Neural cell (in vitro differentiated cells): ENCODE results near the gene IL12RB1. TPM values are rescaled to one million over a fixed set of nuclear protein-coding genes. Genes with fewer than 3 reads are reported as not detected.

Experiments
- H2AFZ ChIP-seq: fragments of 200-600, 300-800 bp; sonication (generic), shearing (Covaris generic); 2 replicates; pipeline ENCODE4 v1.6.0; 2014; ENCODE audit warnings: low read depth, mild to moderate bottlenecking, antibody characterized with exemption, low read length, moderate library complexity
- H3F3A ChIP-seq: fragments of 200-600 bp; shearing (Covaris generic); 2 replicates; pipeline ENCODE4 v1.6.1; 2016; ENCODE audit warnings: mild to moderate bottlenecking, moderate library complexity, mixed read lengths, antibody characterized with exemption, low read length; ENCODE audit not compliant: insufficient read depth, poor library complexity, severe bottlenecking
- H3K27ac ChIP-seq: fragments of 200-600, 300-800 bp; sonication (generic), shearing (Covaris generic); 2 replicates; pipeline ENCODE4 v1.5.1; 2014; ENCODE audit warnings: mild to moderate bottlenecking, low read length, moderate library complexity
- H3K27me3 ChIP-seq: fragments of 300-800, 200-600 bp; sonication (generic), shearing (Covaris generic); 2 replicates; pipeline ENCODE4 v1.6.0; 2014; ENCODE audit warnings: mild to moderate bottlenecking, low read depth, low read length, moderate library complexity; ENCODE audit not compliant: insufficient read depth
- H3K36me3 ChIP-seq: fragments of 300-800, 200-600 bp; sonication (generic), shearing (Covaris generic); 2 replicates; pipeline ENCODE4 v1.5.1; 2014; ENCODE audit warnings: mild to moderate bottlenecking, antibody characterized with exemption, low read length, moderate library complexity; ENCODE audit not compliant: insufficient read depth
- H3K4me2 ChIP-seq: fragments of 300-800, 200-600 bp; sonication (generic), shearing (Covaris generic); 2 replicates; pipeline ENCODE4 v1.6.0; 2014; ENCODE audit warnings: mild to moderate bottlenecking, low read length
- H3K4me3 ChIP-seq: fragments of 300-800, 200-600 bp; sonication (generic), shearing (Covaris generic); 2 replicates; pipeline ENCODE4 v1.5.1; 2014; ENCODE audit warnings: mild to moderate bottlenecking, low read length, moderate library complexity
- H3K79me2 ChIP-seq: fragments of 200-600 bp; shearing (Covaris generic); replicated peaks from 2 replicates; pipeline ENCODE4 v1.6.0; 2014; ENCODE audit warnings: mild to moderate bottlenecking, low read length, moderate library complexity; ENCODE audit not compliant: insufficient read depth
- H3K9ac ChIP-seq: fragments of 300-800, 200-600 bp; sonication (generic), shearing (Covaris generic); 2 replicates; pipeline ENCODE4 v1.6.1; 2016; ENCODE audit warnings: mild to moderate bottlenecking, low read length, mixed read lengths
- H3K9me2 ChIP-seq: fragments of 200-600 bp; shearing (Covaris generic); 2 replicates; pipeline ENCODE4 v1.6.1; 2016; ENCODE audit warnings: mild to moderate bottlenecking, low read length, mixed read lengths; ENCODE audit not compliant: insufficient read depth
- H3K9me3 ChIP-seq: fragments of 200-600, 300-800 bp; sonication (generic), shearing (Covaris generic); 2 replicates; pipeline ENCODE4 v1.6.1; 2016; ENCODE audit warnings: mild to moderate bottlenecking, mixed run types, low read length, moderate library complexity, mixed read lengths
- H4K20me1 ChIP-seq: fragments of 200-600 bp; shearing (Covaris generic); 2 replicates; pipeline ENCODE4 v1.6.1; 2016; ENCODE audit warnings: mild to moderate bottlenecking, mixed run types; ENCODE audit not compliant: insufficient read depth
- CTCF ChIP-seq: fragments of 450-650 bp; IDR thresholded peaks from 2 replicates; pipeline ENCODE4 v1.5.1; 2014; ENCODE audit warnings: antibody characterized with exemption, mild to moderate bottlenecking, moderate library complexity; ENCODE audit not compliant: poor library complexity, severe bottlenecking
- EP300 ChIP-seq: fragments of 450-650 bp; conservative IDR thresholded peaks from 2 replicates; pipeline ENCODE4 v1.6.1; 2014; ENCODE audit warnings: antibody characterized with exemption, mild to moderate bottlenecking, moderate library complexity; ENCODE audit not compliant: poor library complexity, severe bottlenecking
- EZH2 ChIP-seq: fragments of 200-600, 300-800 bp; shearing (Covaris generic), sonication (generic); IDR thresholded peaks from 2 replicates; pipeline ENCODE4 v1.6.1; 2014; ENCODE audit warnings: antibody characterized with exemption, low read length, borderline replicate concordance, mild to moderate bottlenecking; ENCODE audit not compliant: insufficient read depth, poor library complexity, severe bottlenecking
- MXI1 ChIP-seq: fragments of 450-650 bp; conservative IDR thresholded peaks from 2 replicates; pipeline ENCODE4 v1.6.1; 2014; ENCODE audit warnings: antibody characterized with exemption, mild to moderate bottlenecking; ENCODE audit not compliant: poor library complexity, severe bottlenecking
- POLR2AphosphoS5 ChIP-seq: IDR thresholded peaks from 2 replicates; pipeline ENCODE4 v1.6.1; 2012
- RAD21 ChIP-seq: fragments of 450-650 bp; conservative IDR thresholded peaks from 2 replicates; pipeline ENCODE4 v1.6.1; 2014; ENCODE audit warnings: antibody characterized with exemption, mild to moderate bottlenecking, moderate library complexity
- REST ChIP-seq: IDR thresholded peaks from 2 replicates; pipeline ENCODE4 v1.6.1; 2012; ENCODE audit warnings: borderline replicate concordance
- SMC3 ChIP-seq: fragments of 450-650 bp; conservative IDR thresholded peaks from 2 replicates; pipeline ENCODE4 v1.6.1; 2014; ENCODE audit warnings: antibody characterized with exemption, mild to moderate bottlenecking, moderate library complexity; ENCODE audit not compliant: poor library complexity
- TAF1 ChIP-seq: IDR thresholded peaks from 2 replicates; pipeline ENCODE4 v1.6.1; 2012; ENCODE audit warnings: low read depth
- polyA plus RNA-seq: library from polyadenylated mRNA; depleted of rRNA; stranded (reverse); fragments of >200 nt; gene quantifications from 2 replicates; pipeline ENCODE4 v1.2.3, GENCODE V29; 2014

IL12RB1 gene
- polyA plus RNA-seq, 1 donor from 2014 or later, result not detected

GRCh38 chr19:18063463-18063862 lies 23.3 kb downstream of the IL12RB1 start:
- Histone ChIP-seq H2AFZ (no peak overlapping the region), H3K4me3 (no peak overlapping the region), H3K4me2 (no peak overlapping the region), H3K27ac (no peak overlapping the region), H3F3A (no peaks in the 10 kb centered on the region), H3K36me3 (no peaks in the 10 kb centered on the region), H3K9ac (no peak overlapping the region), H4K20me1 (no peaks in the 10 kb centered on the region), H3K79me2 (no peaks in the 10 kb centered on the region), H3K9me2 (no peaks in the 10 kb centered on the region), H3K27me3 (no peaks in the 10 kb centered on the region), H3K9me3 (no peaks in the 10 kb centered on the region)
- no peak for TF ChIP-seq EZH2
- TF ChIP-seq RAD21, result no peak
- TF ChIP-seq MXI1, result no peak
- no peak for TF ChIP-seq TAF1
- TF ChIP-seq REST, result no peak
- TF ChIP-seq EP300, result no peak

GRCh38 chr19:18062028-18062427 lies 24.7 kb downstream of the IL12RB1 start:
- no peaks in the 10 kb centered on the region for H4K20me1 ChIP-seq
- H3K4me2 ChIP-seq, result no peak overlapping the region
- H3K36me3 ChIP-seq, result no peaks in the 10 kb centered on the region
- H3K27me3 ChIP-seq, result no peaks in the 10 kb centered on the region
- no peak overlapping the region for H2AFZ ChIP-seq
- no peaks in the 10 kb centered on the region for H3K9me3 ChIP-seq
- no peaks in the 10 kb centered on the region for H3K9me2 ChIP-seq
- H3K4me3 ChIP-seq, result peak overlapping the region; percentile 11
- no peaks in the 10 kb centered on the region for H3K79me2 ChIP-seq
- H3F3A ChIP-seq, result no peaks in the 10 kb centered on the region
- no peak overlapping the region for H3K27ac ChIP-seq
- H3K9ac ChIP-seq, result no peak overlapping the region
- no peak for TF ChIP-seq SMC3

- Histone ChIP-seq H3K9ac (no peak overlapping the region), H3K9me2 (no peaks in the 10 kb centered on the region), H3K27ac (no peak overlapping the region), H3K27me3 (no peaks in the 10 kb centered on the region), H2AFZ (no peak overlapping the region), H3K36me3 (no peaks in the 10 kb centered on the region), H4K20me1 (no peaks in the 10 kb centered on the region), H3F3A (no peaks in the 10 kb centered on the region), H3K4me3 (no peak overlapping the region), H3K79me2 (no peaks in the 10 kb centered on the region), H3K4me2 (no peak overlapping the region), H3K9me3 (no peaks in the 10 kb centered on the region)
- TF ChIP-seq EZH2 (no peak), MXI1 (no peak), CTCF (no peak), RAD21 (no peak), EP300 (no peak), POLR2AphosphoS5 (no peak), TAF1 (no peak), SMC3 (no peak), REST (no peak)
These were observed 26.3 kb downstream of the IL12RB1 start for GRCh38 chr19:18060472-18060871.
